ENCODE data around the gene RELN.
A peak's percentile ranks its signal among the peaks of the same experiment; 100 is the strongest.
"Not testable (repeated sequence)": the region's sequence is repeated elsewhere in the genome, so short reads cannot be mapped to it uniquely, and the experiment has no call there.

The RELN gene

DNA sequence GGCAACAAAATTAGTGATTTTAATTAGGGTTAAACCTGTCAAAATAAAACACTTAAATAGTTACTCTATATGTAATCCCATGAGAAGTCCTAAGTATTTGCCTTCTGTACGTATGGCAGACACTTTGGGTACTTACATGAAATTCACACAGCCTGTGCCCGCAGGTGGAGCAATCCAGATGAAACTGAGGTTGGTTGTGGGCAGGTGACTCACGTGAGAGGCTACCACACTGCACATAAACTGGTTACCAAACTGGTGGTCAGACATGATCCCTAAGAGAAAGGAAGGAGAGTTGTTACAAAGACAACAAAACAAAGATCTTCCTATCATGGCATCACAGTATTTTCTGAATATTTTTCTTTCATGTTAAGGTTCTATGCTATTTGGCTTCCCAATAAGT, 156.1 kb downstream of the RELN start:
- no peak overlapping the region for H3K27ac ChIP-seq
- TF ChIP-seq, protein P1, sequence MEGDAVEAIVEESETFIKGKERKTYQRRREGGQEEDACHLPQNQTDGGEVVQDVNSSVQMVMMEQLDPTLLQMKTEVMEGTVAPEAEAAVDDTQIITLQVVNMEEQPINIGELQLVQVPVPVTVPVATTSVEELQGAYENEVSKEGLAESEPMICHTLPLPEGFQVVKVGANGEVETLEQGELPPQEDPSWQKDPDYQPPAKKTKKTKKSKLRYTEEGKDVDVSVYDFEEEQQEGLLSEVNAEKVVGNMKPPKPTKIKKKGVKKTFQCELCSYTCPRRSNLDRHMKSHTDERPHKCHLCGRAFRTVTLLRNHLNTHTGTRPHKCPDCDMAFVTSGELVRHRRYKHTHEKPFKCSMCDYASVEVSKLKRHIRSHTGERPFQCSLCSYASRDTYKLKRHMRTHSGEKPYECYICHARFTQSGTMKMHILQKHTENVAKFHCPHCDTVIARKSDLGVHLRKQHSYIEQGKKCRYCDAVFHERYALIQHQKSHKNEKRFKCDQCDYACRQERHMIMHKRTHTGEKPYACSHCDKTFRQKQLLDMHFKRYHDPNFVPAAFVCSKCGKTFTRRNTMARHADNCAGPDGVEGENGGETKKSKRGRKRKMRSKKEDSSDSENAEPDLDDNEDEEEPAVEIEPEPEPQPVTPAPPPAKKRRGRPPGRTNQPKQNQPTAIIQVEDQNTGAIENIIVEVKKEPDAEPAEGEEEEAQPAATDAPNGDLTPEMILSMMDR (conservative IDR thresholded peaks at IDR 0.05): no peak

DNA sequence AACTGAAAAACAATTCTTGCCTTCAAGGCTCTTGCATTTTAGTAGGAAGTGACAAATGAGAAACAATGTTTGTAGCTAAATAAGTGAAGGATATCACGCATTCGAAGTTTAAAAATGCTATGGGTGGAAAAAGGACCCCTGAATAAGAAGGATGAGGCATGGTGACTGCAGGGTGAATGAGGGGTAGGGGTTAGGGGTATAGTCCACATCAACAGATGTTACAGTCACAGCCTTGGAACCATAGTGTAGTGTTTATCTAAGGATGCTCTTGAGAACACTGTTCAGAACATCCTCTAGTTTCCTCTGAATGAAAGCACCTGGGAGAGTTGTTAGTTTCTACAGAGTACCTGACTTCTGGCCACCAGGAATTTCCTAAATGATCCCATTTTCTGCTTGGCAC, 157.0 kb downstream of the RELN start:
- TF ChIP-seq, protein P1 (conservative IDR thresholded peaks at IDR 0.05): no peak
- H3K27ac ChIP-seq: no peak overlapping the region

DNA sequence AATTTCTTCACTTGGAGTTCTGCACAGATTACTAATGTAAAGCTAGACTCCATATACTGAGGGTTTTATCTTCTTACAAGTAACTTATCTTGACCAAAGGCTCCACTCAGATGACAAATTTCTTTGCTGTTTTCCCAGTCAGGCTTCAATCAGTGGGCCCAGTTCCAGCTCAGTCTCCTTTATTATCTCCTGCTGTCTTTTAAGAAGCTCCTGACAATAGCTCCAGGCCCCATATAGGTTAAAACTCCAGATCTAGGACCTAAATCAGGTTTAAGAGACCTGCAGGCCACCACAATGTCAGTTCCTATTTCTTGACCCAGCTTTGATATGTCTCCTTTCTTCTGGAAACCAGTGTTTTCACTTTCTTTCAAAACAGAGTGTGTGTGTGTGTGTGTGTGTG, 165.2 kb downstream of the RELN start:
- TF ChIP-seq, protein P1 (conservative IDR thresholded peaks at IDR 0.05): no peak

DNA sequence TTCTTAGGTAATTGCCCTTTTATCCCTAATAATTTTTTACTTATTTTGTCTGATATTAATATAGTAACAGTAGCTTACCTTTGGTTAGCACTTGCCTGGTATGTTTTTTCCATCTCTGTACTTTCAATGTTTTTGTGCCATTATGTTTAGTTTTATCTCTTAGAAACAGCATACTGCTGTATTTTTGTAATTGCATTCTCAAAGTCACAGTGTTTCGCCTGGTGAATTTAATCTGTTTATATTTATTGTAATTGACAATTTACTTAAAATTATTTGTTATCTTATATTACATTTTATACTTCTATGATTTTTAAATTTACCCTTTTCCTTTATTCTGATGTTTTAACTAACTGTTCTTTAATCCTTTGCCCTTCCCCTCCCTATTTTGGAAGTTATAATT, 166.4 kb downstream of the RELN start:
- no peak overlapping the region for H3K27ac ChIP-seq
- TF ChIP-seq, protein P1 (conservative IDR thresholded peaks at IDR 0.05): no peak

More for the DNA sequence above, 165.2 kb downstream of the RELN start:
- H3K27ac ChIP-seq: no peak overlapping the region

DNA sequence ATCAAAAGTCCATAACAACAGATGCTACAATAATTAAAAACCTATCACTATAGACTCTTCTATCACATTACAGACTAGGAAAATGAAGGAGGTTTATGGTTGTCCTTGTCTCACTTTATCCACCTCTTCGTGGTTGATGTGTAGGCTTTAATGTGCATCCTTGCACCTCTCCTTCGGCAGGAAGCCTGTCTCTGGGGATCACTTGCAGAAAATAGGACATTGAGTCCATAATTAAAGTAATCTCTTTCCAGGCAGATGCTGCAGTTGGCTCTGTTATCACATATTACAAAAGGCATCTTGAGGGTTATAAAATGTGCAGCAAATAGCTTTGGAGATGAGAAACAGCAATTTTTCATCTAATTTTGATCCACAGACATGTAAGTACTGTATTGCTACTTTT, 168.4 kb downstream of the RELN start:
- TF ChIP-seq, protein P1 (conservative IDR thresholded peaks at IDR 0.05): no peak
- no peak overlapping the region for H3K27ac ChIP-seq

DNA sequence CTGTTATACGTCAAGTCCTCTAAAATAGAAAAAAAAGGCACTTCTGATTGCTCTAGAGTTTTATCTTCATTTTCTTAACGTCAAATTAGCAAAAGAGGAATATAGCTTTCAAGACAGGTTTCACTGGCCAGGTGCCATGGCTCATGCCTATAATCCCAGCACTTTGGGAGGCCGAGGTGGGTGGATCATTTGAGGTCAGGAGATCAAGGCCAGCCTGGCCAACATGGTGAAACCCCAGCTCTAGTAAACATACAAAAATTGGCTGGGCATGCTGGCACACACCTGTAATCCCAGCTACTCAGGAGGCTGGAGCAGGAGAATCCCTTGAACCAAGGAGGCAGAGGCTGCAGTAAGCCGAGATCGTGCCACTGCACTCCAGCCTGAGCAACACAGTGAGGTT, 173.5 kb downstream of the RELN start:
- H3K27ac ChIP-seq: not testable (repeated sequence)

DNA sequence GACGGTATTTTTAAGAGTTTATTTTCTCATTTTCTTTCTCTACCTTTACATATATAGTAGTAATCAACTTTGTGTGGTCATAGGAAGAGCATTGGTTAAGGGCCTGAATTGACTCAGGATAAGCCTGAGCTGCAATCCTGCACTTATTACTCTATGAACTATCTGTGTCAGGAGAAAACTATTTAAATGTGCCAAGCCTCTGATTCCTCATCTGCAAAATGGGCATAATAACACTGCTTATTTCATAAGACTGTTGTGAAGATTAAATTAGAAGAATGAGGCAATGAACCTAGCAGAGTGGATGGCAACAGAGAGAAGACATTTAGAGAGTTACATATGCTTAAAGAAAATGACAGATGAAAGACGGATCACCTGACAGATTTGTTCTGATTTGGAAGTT, 175.5 kb downstream of the RELN start:
- TF ChIP-seq, protein P1 (conservative IDR thresholded peaks at IDR 0.05): no peak
- no peak overlapping the region for H3K27ac ChIP-seq

DNA sequence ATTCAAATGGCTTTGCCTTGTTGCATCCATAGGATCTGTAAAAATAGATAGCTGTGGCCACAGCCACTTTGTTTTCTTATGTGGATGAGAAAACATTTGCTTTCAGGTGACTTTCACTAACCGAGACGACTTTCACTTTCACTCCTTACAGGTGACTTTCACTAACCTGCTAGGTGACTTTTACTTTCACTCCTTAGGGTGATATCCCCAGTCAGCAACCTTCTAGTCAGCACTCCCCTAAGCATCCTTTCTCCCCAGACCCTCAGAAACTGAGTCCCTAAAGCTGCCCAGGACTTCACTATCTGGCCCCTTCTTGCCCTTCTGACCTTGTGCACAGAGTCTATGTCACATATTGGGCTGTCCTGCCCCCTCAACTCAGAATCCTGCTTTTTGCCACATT, 177.5 kb downstream of the RELN start:
- TF ChIP-seq, protein P1 (conservative IDR thresholded peaks at IDR 0.05): no peak
- H3K27ac ChIP-seq: peak overlapping the region; percentile 53

Measured in VCaP (cell line).